ENCODE data around the gene UBE2J2.

UBE2J2 gene

DNA sequence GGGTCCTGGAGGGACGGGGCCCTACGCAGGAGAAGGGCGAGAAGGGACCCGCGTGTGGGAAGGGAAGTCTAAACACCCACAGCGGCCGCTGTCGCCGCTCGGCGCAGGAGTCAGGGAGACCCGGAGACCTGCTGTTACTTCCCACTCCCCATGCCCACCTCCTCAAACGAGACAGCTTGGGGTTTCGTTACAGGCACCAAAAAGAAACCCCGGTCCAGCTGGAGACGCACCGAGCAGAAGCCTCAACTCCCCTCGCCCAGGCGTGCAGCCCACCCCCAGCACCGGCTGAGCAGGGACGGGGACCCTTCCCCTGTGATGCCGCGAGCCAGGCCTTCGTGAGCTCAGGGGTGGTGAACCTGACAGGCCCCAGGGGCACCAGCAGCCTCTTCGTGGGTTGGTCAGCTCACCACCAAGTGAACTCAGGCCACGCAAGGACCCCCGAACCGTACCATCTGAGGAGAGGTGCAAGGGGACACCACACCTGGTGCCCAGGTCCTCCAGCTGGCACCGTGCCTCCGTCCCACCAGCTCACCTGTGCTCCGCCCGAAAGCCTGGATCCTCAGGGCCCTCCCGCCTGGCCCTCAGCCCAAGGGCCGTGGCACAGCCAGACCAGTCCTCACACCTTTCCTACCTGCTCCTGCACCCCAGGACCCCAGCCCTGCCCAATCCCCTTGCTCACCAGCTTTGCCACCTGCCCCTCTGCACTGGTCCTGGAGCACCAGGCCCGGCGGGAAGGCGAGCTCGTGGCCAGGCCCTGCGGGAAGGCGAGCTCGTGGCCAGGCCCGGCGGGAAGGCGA, 46.9 kb downstream of the UBE2J2 start:
- no peak for DNase-seq (ENCODE audit: low spot score)

DNA sequence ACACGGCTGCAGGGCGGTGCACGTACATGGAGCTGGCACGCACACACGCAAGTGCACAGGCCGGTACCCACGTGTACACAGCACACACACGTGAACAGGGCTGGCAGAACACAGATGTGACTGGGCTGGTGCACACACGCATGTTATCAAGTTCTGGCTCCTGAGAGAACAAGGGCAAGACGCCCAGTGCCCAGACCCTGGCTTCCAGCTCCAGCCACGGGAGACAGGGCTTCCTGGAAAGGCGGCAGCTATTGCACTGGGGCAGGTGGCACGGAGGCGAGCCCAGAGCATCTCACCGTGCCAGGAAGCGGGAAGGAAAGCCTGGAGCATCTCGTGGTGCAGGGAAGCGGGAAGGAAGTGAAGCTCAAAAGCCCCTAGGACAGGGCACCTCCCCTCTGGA, 47.7 kb downstream of the UBE2J2 start:
- no peak for DNase-seq (ENCODE audit: low spot score)

DNA sequence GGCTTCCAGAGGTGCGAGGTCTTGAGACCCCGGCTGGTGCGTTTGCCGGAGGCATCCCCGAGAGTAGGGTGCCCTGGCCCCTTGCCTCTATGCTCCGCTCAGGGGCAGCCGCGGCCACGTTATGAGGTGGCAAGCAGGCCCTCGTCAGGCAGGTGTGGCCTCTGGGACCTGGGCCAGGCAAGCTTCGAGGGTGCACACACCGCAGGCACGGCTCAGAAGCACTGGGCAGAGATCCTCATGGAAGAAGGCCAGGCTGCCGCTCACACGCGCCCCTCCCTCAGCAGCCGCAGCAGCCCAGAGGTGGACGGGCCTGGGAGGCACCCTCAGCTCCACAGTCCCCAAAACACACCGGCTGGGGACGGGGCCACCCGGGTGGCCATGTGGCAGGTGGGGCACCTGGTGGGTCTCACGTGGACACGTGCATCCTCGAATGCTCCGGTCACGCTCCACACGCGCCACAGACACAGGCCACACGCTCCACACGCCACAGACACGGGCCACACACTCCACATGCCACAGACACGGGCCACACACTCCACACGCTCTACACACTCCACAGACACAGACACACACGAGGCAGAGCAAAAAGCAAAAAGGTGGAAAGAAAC, 48.3 kb downstream of the UBE2J2 start:
- DNase-seq (ENCODE audit: low spot score), result no peak

DNA sequence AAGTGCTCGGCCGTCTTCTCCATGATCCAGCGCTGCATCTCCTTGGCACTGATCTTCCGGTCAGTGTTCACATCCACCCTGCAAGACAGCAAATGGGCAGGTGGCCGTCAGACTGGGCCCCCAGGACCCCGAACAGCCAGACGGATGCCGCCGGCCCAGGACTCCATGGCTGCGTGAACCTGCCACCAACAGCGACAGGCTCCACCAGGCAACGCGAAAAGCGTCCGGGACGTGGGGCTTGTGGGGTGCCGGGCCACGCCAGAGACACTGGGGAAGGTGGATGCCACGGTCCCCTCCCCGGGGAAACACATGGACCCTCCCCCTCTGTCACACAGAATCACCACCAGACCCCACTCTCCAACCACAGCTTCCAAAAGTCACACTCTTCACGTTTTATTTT, 49.8 kb downstream of the UBE2J2 start:
- no peak for DNase-seq (ENCODE audit: low spot score)

DNA sequence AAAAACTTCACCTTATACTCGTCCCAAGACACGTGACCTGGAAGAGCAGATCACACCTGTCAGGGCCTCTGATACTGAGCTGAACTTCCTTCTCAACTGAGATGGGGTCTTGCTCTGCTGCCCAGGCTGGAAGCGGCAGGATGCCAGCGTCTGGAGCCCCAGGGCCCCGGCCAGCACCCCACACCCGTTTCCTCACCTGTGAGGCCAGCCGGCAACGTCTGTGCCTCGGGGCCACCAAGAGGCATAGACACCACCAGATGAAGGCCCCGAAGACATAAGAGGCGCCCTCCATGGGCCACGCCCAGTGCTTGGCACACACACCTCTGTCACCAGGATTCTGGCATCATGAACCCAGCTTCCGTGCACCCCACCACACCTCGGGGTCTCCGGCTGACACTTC, 50.3 kb downstream of the UBE2J2 start:
- DNase-seq (ENCODE audit: low spot score), result no peak

GRCh38 chr1:1222575-1223225, 51.0 kb downstream of the UBE2J2 start:
- no peak for DNase-seq (ENCODE audit: low spot score)

- no peak for DNase-seq (ENCODE audit: low spot score)
These were observed 51.6 kb downstream of the UBE2J2 start for GRCh38 chr1:1221887-1222574.

GRCh38 chr1:1220197-1220596, 53.5 kb downstream of the UBE2J2 start:
- DNase-seq (ENCODE audit: low spot score), result no peak

- no peak for DNase-seq (ENCODE audit: low spot score)
These were observed 54.3 kb downstream of the UBE2J2 start for GRCh38 chr1:1219341-1219740.

- no peak for DNase-seq (ENCODE audit: low spot score)
These were observed 55.0 kb downstream of the UBE2J2 start for GRCh38 chr1:1218524-1219200.

- no peak for DNase-seq (ENCODE audit: low spot score)
These were observed 55.8 kb downstream of the UBE2J2 start for GRCh38 chr1:1217621-1218523.

DNA sequence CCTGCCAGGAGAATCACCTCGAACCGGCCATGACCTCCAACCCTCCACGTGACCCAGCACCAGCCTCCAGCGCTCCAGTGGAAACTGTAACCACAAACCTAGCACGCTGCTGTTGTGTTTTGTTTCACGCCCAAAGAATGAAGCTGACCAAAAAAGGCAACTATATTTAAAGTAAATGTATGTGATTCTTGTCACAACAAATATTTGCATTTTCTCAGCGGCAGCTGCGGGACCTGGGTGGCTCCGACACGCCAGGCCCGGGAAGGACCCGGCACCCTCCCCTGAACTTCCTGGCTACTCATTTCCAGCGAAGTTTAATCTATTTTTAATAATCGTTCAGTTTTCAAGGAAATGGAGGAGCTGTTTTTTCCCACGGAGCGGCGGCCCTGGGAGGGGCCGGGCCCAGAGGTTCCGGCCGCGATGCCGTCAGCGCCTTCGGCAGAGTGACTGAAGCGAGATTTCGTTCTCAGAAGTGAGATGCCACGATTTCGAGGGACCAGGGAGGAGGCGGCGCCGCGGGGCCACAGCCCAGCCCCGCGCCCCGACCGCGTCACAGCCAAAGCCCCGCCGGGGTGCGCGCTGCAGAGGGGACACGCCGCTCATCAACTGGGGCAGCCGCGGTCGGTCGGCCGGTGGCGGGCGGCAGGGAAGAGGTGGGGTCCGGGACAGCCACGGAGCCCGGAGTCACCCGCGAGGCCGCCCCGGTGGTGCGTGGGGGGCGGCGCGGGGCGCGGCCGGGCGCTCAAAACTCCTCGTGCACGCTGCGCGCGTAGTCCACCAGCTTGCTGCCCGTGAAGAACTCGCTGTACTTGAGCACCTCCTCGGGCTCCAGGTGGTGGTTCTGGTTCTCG, 56.7 kb downstream of the UBE2J2 start:
- DNase-seq (ENCODE audit: low spot score), result no peak

DNA sequence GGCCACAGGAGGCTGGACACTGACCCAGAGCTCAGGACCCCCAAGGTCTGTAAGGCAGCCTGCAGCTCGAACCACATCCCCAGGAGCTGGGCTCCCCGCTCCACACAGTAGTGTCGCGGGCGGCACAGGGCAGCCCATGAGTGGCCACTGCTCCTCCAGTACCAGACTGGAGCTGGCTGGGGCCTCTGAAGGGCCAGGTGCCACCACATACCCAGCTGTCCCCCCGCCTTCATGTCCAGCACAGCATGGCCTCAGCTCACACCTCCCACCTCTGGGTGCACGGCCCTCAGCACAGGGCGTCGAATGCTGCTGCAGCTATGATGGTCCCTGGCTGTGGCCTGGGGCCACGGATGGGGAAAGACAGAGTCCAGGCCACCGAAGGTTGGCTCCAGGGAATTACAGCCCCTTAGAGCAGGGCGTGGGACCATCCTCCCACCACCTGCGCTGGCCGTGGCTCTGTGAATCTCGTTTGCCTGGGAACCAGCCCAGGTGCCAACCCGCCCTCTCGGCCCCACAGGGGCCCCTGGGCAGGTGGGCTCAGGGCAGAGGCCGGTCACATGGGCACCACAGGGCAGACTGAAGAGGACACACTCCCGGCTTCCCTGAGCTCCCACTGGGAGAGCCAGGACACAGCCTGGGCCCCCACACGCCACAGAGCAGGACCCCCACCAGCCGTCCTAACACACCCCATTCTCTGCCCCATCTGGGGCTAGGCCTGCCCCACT, 57.6 kb downstream of the UBE2J2 start:
- no peak for DNase-seq (ENCODE audit: low spot score)

GRCh38 chr1:1215080-1215676, 58.5 kb downstream of the UBE2J2 start:
- DNase-seq (ENCODE audit: low spot score), result no peak

- no peak for DNase-seq (ENCODE audit: low spot score)
These were observed 60.0 kb downstream of the UBE2J2 start, which contains the start of gene TNFRSF4 for GRCh38 chr1:1213345-1214265. Gene TNFRSF4 (minus strand): TSS chr1:1214153. CDS start chr1:1214127, 26 bp downstream.

- no peak for DNase-seq (ENCODE audit: low spot score)
These were observed 60.8 kb downstream of the UBE2J2 start for GRCh38 chr1:1212780-1213344.

Measured in HuH-7 (cell line).